HUES64 (cell line): Measurements from ENCODE around the gene C1orf198. TPM values are rescaled to one million over a fixed set of nuclear protein-coding genes. Genes with fewer than 3 reads are reported as not detected.
A peak's percentile ranks its signal among the peaks of the same experiment; 100 is the strongest.

Experiments
- H3K27ac ChIP-seq: 2 replicates; pipeline ENCODE4 v1.7.0; 2013; ENCODE audit warnings: low read depth, low read length, inconsistent platforms
- H3K27me3 ChIP-seq: 2 replicates; pipeline ENCODE4 v1.6.1; 2013; ENCODE audit warnings: mild to moderate bottlenecking, low read length; ENCODE audit not compliant: insufficient read depth
- H3K36me3 ChIP-seq: 2 replicates; pipeline ENCODE4 v1.6.1; 2013; ENCODE audit warnings: mild to moderate bottlenecking, low read length; ENCODE audit not compliant: insufficient read depth
- H3K4me1 ChIP-seq: 2 replicates; pipeline ENCODE4 v1.6.1; 2013; ENCODE audit warnings: mild to moderate bottlenecking, low read length, moderate library complexity; ENCODE audit not compliant: insufficient read depth
- H3K4me3 ChIP-seq: 2 replicates; pipeline ENCODE4 v1.5.1; 2013; ENCODE audit warnings: mild to moderate bottlenecking, low read length, moderate library complexity
- H3K9ac ChIP-seq: 2 replicates; pipeline ENCODE4 v1.6.1; 2013; ENCODE audit warnings: mild to moderate bottlenecking, low read depth, low read length
- H3K9me3 ChIP-seq: 2 replicates; pipeline ENCODE4 v1.6.1; 2013; ENCODE audit warnings: low read depth, low read length; ENCODE audit not compliant: insufficient read depth
- WGBS: fragments of 150-250, 120-280 bp; methylation state at CpG from one replicate; pipeline ENCODE4 v1.1.7; 2013; ENCODE audit warnings: missing lambda C conversion rate; 5-methylcytosine and 5-hydroxymethylcytosine counted together
- polyA plus RNA-seq, 2 experiments: library from polyadenylated mRNA; stranded (reverse); fragments of 50-300 nt; gene quantifications; one replicate each; pipeline ENCODE4 v1.2.3, GENCODE V29; 2013

Gene C1orf198
- 30.5 TPM for polyA plus RNA-seq (2013, experiment 1 of 2)
- 34.6 TPM for polyA plus RNA-seq (2013, experiment 2 of 2)

GRCh38 chr1:230867903-230868735 is at the start of gene C1orf198:
Gene C1orf198 (minus strand): TSS chr1:230868521. CDS start chr1:230868512, 9 bp downstream.
- WGBS, result under 1% methylated on average over 89 of the region's 96 CpGs
- no peaks in the 10 kb centered on the region for H3K9me3 ChIP-seq

GRCh38 chr1:230917284-230918135 is 49.2 kb upstream of the C1orf198 start:
- H3K36me3 ChIP-seq, result peaks cover 11% of the 10 kb centered on the region; the same call in 1 of the 2 replicates
- no peak overlapping the region for H3K4me3 ChIP-seq
- WGBS, result 57% methylated on average over 14 of the region's 15 CpGs
- no peak overlapping the region for H3K9ac ChIP-seq
- no peak overlapping the region for H3K27ac ChIP-seq
- no peaks in the 10 kb centered on the region for H3K27me3 ChIP-seq
- no peaks in the 10 kb centered on the region for H3K9me3 ChIP-seq
- H3K4me1 ChIP-seq, result no peaks in the 10 kb centered on the region

More at GRCh38 chr1:230867903-230868735, at the start of gene C1orf198:
- H3K27ac ChIP-seq, result peak within 1 kb of the TSS; percentile 87
- H3K4me3 ChIP-seq, result peak within 1 kb of the TSS; percentile 99
- H3K4me1 ChIP-seq, result peaks cover 23% of the 10 kb centered on the region
- peaks cover 10% of the 10 kb centered on the region for H3K27me3 ChIP-seq
- H3K9ac ChIP-seq, result peak within 1 kb of the TSS; percentile 99
- H3K36me3 ChIP-seq, result no peaks in the 10 kb centered on the region; the same call in 1 of the 2 replicates

GRCh38 chr1:230916587-230917283 is 48.4 kb upstream of the C1orf198 start:
- H3K4me1 ChIP-seq, result no peaks in the 10 kb centered on the region
- H3K9ac ChIP-seq, result no peak overlapping the region
- no peak overlapping the region for H3K27ac ChIP-seq
- peaks cover 11% of the 10 kb centered on the region; the same call in 1 of the 2 replicates for H3K36me3 ChIP-seq
- H3K27me3 ChIP-seq, result no peaks in the 10 kb centered on the region
- H3K4me3 ChIP-seq, result no peak overlapping the region
- no peaks in the 10 kb centered on the region for H3K9me3 ChIP-seq
- 95% methylated on average over 8 of the region's 8 CpGs for WGBS

GRCh38 chr1:230915078-230915477 is 46.8 kb upstream of the C1orf198 start:
- Histone ChIP-seq H3K4me1 (no peaks in the 10 kb centered on the region), H3K27me3 (no peaks in the 10 kb centered on the region), H3K9me3 (no peaks in the 10 kb centered on the region), H3K36me3 (peaks cover 7% of the 10 kb centered on the region; the same call in 1 of the 2 replicates), H3K4me3 (no peak overlapping the region), H3K9ac (no peak overlapping the region), H3K27ac (no peak overlapping the region)

- H3K27me3 ChIP-seq, result no peaks in the 10 kb centered on the region
- 93% methylated on average over 2 of the region's 2 CpGs for WGBS
- no peak overlapping the region for H3K27ac ChIP-seq
- no peaks in the 10 kb centered on the region for H3K4me1 ChIP-seq
- no peak overlapping the region for H3K4me3 ChIP-seq
- H3K9me3 ChIP-seq, result no peaks in the 10 kb centered on the region
- peaks cover 7% of the 10 kb centered on the region; the same call in 1 of the 2 replicates for H3K36me3 ChIP-seq
- H3K9ac ChIP-seq, result no peak overlapping the region
Observed at GRCh38 chr1:230913496-230913895, 45.2 kb upstream of the C1orf198 start.

- Histone ChIP-seq H3K27ac (no peak overlapping the region), H3K4me3 (no peak overlapping the region), H3K9me3 (no peaks in the 10 kb centered on the region), H3K27me3 (no peaks in the 10 kb centered on the region), H3K4me1 (no peaks in the 10 kb centered on the region), H3K9ac (no peak overlapping the region), H3K36me3 (peaks cover 7% of the 10 kb centered on the region; the same call in 1 of the 2 replicates)
Observed at GRCh38 chr1:230910755-230911117, 42.4 kb upstream of the C1orf198 start.

- H3K27me3 ChIP-seq, result no peaks in the 10 kb centered on the region
- H3K27ac ChIP-seq, result no peak overlapping the region
- H3K36me3 ChIP-seq, result peaks cover 7% of the 10 kb centered on the region; the same call in 1 of the 2 replicates
- no peaks in the 10 kb centered on the region for H3K4me1 ChIP-seq
- no peak overlapping the region for H3K4me3 ChIP-seq
- 92% methylated on average over 13 of the region's 13 CpGs for WGBS
- H3K9ac ChIP-seq, result no peak overlapping the region
- no peaks in the 10 kb centered on the region for H3K9me3 ChIP-seq
Observed at GRCh38 chr1:230909974-230910754, 41.8 kb upstream of the C1orf198 start.

GRCh38 chr1:230907472-230908205 is 39.3 kb upstream of the C1orf198 start:
- WGBS, result 85% methylated on average over 4 of the region's 4 CpGs
- Histone ChIP-seq H3K36me3 (peaks cover 7% of the 10 kb centered on the region; the same call in 1 of the 2 replicates), H3K9ac (no peak overlapping the region), H3K27ac (no peak overlapping the region), H3K27me3 (no peaks in the 10 kb centered on the region), H3K9me3 (no peaks in the 10 kb centered on the region), H3K4me1 (no peaks in the 10 kb centered on the region), H3K4me3 (no peak overlapping the region)

GRCh38 chr1:230906226-230906625 is 37.9 kb upstream of the C1orf198 start:
- H3K4me1 ChIP-seq, result no peaks in the 10 kb centered on the region
- no peak overlapping the region for H3K4me3 ChIP-seq

GRCh38 chr1:230905733-230906132 is 37.4 kb upstream of the C1orf198 start:
- Histone ChIP-seq H3K27ac (no peak overlapping the region), H3K36me3 (0 out of 2 replicates have a peak, but pooled peaks cover 5% of the 10 kb centered on the region), H3K4me3 (no peak overlapping the region), H3K27me3 (no peaks in the 10 kb centered on the region), H3K9me3 (no peaks in the 10 kb centered on the region), H3K4me1 (no peaks in the 10 kb centered on the region), H3K9ac (no peak overlapping the region)
- WGBS, result 94% methylated on average over 5 of the region's 5 CpGs

More at GRCh38 chr1:230906226-230906625, 37.9 kb upstream of the C1orf198 start:
- H3K9ac ChIP-seq, result no peak overlapping the region
- 0 out of 2 replicates have a peak, but pooled peaks cover 7% of the 10 kb centered on the region for H3K36me3 ChIP-seq
- H3K27ac ChIP-seq, result no peak overlapping the region
- H3K9me3 ChIP-seq, result no peaks in the 10 kb centered on the region
- WGBS, result 98% methylated on average over 2 of the region's 2 CpGs
- no peaks in the 10 kb centered on the region for H3K27me3 ChIP-seq
